Spleen (tissue), 11 donors: ENCODE data around the gene DEPDC4. TPM values are rescaled to one million over a fixed set of nuclear protein-coding genes. Genes with fewer than 3 reads are reported as not detected.
"Not testable (repeated sequence)": the region's sequence is repeated elsewhere in the genome, so short reads cannot be mapped to it uniquely, and the experiment has no call there.

Experiments
- DNase-seq: peaks from one replicate; pipeline ENCODE4 v3.0.0-alpha.2; 2020
- H3K27ac ChIP-seq, 8 donors: fragments of 200-600 bp; sonication (generic) in 7 of 8; 1 replicate in 4 of 8; 2 replicates in 4 of 8; pipeline versions ENCODE4 v1.5.0 to v1.8.0; 2016 to 2021; ENCODE audit warnings: inconsistent platforms in 4 of 8, mild to moderate bottlenecking in 4 of 8, moderate library complexity in 1 of 8
- H3K27me3 ChIP-seq, 7 donors: fragments of 200-600 bp; sonication (generic) in 6 of 7; replicated peaks in 1 of 7; 1 replicate in 4 of 7; 2 replicates in 3 of 7; pipeline versions ENCODE4 v1.5.0 to v1.8.0; 2016 to 2021; ENCODE audit warnings: inconsistent platforms in 3 of 7, mild to moderate bottlenecking in 1 of 7
- H3K36me3 ChIP-seq, 6 donors: fragments of 200-600 bp; sonication (generic) in 5 of 6; 1 replicate in 4 of 6; 2 replicates in 2 of 6; pipeline versions ENCODE4 v1.5.0 to v1.8.0; 2016 to 2021; ENCODE audit warnings: inconsistent platforms in 2 of 6
- H3K4me1 ChIP-seq, 6 donors: fragments of 200-600 bp; sonication (generic) in 5 of 6; 1 replicate in 3 of 6; 2 replicates in 3 of 6; pipeline versions ENCODE4 v1.5.0 to v1.8.0; 2016 to 2021; ENCODE audit warnings: inconsistent platforms in 3 of 6
- H3K4me3 ChIP-seq, 8 donors: fragments of 200-600 bp; sonication (generic) in 7 of 8; 1 replicate in 4 of 8; 2 replicates in 4 of 8; pipeline versions ENCODE4 v1.5.0 to v1.8.0; 2016 to 2021; ENCODE audit warnings: inconsistent platforms in 4 of 8, mild to moderate bottlenecking in 4 of 8, moderate library complexity in 2 of 8
- H3K9me3 ChIP-seq, 8 donors: fragments of 200-600 bp; sonication (generic) in 7 of 8; 1 replicate in 4 of 8; 2 replicates in 4 of 8; pipeline versions ENCODE4 v1.5.0 to v1.8.0; 2016 to 2021; ENCODE audit warnings: inconsistent platforms in 4 of 8
- POLR2A ChIP-seq, 3 donors: fragments of 450-650 bp; IDR thresholded peaks; one replicate each; pipeline ENCODE4 v1.5.1; 2017; ENCODE audit warnings: antibody characterized with exemption in 3 of 3, mild to moderate bottlenecking in 1 of 3
- POLR2AphosphoS5 ChIP-seq, 3 donors: sonication (generic); formaldehyde crosslinking; IDR thresholded peaks; one replicate each; pipeline ENCODE4 v1.5.1; 2017; ENCODE audit warnings: antibody characterized with exemption in 3 of 3
- WGBS, 5 donors: extraction: QIAGEN DNeasy Blood & Tissue Kit in 3 of 5; methylation state at CpG; one replicate each; pipeline versions ENCODE4 v1.1.5 to v1.1.7; 2013 to 2018; 5-methylcytosine and 5-hydroxymethylcytosine counted together
- intact Hi-C: fragments of 100-400 bp; cut with DNase I; formaldehyde crosslinking; loops from one replicate; pipeline ENCODE4 v1.15.0; 2023; ENCODE audit warnings: low total_unique reads
- polyA plus RNA-seq, 3 donors: library from polyadenylated mRNA; stranded (reverse); fragments of 200-250 nt; gene quantifications; one replicate each; pipeline ENCODE4 v1.2.1, GENCODE V29; 2013
- total RNA-seq, 7 donors: library from RNA; depleted of rRNA in 3 of 7; stranded (reverse); fragments of >200 nt in 3 of 7; fragmentation: NEBNext Ultra II Directional in 4 of 7; extraction: Animal tissue kit (Norgen Biotek cat#: 25700) in 4 of 7; gene quantifications; one replicate each; pipeline versions ENCODE4 v1.1.0 to v1.2.1, GENCODE V29; 2016 to 2021
- TF ChIP-seq, protein P1 (sequence below), 11 experiments: fragments of 200-600 bp in 7 of 11; fragments of 450-650 bp in 4 of 11; sonication (generic) in 4 of 11; IDR thresholded peaks in 8 of 11; conservative IDR thresholded peaks in 3 of 11; 1 replicate in 7 of 11; 2 replicates in 4 of 11; pipeline versions ENCODE4 v1.4.0 to v1.8.0; 2016 to 2021; ENCODE audit warnings: antibody characterized with exemption in 11 of 11, inconsistent platforms in 4 of 11, mild to moderate bottlenecking in 1 of 11
- donor health status: healthy with polysubstance abuse.
- donor health status: DM: no; HTN: no; CAD: no; lungs with moderate emphysema.
- donor health status: DM: no; HTN: no; CAD: no.
- donor health status: Bipolar disorder and iron deficiency.
- donor health status: healthy.
- donor health status: DM: no; HTN: no; CAD: no.
- donor health status: DM: yes; HTN: yes; CAD: no.

The DEPDC4 gene
- total and polyA plus RNA-seq, 10 donors = 0.22 to 1.4 (median 0.64) TPM; not detected in 2

DNA sequence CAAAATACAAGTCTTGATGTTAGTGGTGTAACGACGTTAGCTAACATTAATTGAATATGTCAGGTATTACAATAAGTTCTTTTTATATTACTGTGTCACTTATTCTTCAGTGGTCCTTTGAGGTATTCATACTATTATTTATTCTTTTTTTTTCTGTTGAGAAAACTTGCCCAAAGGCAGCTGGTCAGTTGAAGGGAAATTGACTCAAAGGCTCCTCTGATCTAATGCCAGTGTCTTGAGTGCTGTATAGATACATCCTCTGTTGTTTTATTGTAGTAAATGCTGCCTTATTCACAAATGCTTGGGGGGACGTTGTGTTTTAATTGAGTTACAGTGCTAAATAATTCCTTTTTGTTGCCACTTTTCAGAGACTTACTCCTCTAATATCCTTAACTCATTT is 23.1 kb upstream of the DEPDC4 start:
- no peak for DNase-seq
- H3K27me3 ChIP-seq = no peaks in the 10 kb centered on the region
- H3K4me1 ChIP-seq = no peaks in the 10 kb centered on the region
- peaks cover 0 to 88% (median 16%) of the 10 kb centered on the region in 6 donors for H3K36me3 ChIP-seq
- WGBS, 5 donors = 94 to 99% (median 94%) methylated on average over 3 of the region's 3 CpGs
- no peak overlapping the region for H3K27ac ChIP-seq
- intact Hi-C loops = no loop called here
- TF ChIP-seq, protein P1, sequence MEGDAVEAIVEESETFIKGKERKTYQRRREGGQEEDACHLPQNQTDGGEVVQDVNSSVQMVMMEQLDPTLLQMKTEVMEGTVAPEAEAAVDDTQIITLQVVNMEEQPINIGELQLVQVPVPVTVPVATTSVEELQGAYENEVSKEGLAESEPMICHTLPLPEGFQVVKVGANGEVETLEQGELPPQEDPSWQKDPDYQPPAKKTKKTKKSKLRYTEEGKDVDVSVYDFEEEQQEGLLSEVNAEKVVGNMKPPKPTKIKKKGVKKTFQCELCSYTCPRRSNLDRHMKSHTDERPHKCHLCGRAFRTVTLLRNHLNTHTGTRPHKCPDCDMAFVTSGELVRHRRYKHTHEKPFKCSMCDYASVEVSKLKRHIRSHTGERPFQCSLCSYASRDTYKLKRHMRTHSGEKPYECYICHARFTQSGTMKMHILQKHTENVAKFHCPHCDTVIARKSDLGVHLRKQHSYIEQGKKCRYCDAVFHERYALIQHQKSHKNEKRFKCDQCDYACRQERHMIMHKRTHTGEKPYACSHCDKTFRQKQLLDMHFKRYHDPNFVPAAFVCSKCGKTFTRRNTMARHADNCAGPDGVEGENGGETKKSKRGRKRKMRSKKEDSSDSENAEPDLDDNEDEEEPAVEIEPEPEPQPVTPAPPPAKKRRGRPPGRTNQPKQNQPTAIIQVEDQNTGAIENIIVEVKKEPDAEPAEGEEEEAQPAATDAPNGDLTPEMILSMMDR (IDR thresholded peaks at IDR 0.05 in 8 of 11, conservative IDR thresholded peaks at IDR 0.05 in 3 of 11) = no peak
- TF ChIP-seq POLR2AphosphoS5 (IDR thresholded peaks at IDR 0.05) (no peak), POLR2A (IDR thresholded peaks at IDR 0.05) (no peak)
- no peaks in the 10 kb centered on the region for H3K9me3 ChIP-seq
- no peak overlapping the region for H3K4me3 ChIP-seq

DNA sequence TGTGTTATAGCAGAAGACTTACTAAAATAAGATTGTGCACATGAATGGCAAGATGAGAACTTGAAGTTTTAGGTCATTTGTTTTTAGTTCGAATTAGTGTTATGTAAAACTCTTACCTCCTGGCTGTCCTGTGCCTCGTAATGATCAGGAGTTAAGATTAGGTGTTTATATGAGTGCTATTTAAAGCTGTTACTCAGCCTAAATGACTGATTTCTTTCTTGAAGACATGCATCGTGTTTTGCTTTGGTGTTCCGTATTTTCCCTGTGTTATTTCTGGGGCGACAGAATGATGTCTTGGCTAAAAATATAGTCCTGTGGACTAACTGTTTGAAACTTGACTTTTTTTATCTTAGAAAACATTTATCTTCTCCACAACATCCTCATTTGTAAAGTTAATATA is 22.2 kb upstream of the DEPDC4 start:
- Histone ChIP-seq H3K4me3 (no peak overlapping the region), H3K36me3 (peaks cover 0 to 89% (median 25%) of the 10 kb centered on the region in 6 donors), H3K4me1 (no peaks in the 10 kb centered on the region), H3K27ac (no peak overlapping the region), H3K27me3 (no peaks in the 10 kb centered on the region), H3K9me3 (no peaks in the 10 kb centered on the region)
- WGBS, 5 donors = 92 to 99% (median 95%) methylated on average over 5 of the region's 5 CpGs
- no peak for DNase-seq
- intact Hi-C loops = no loop called here
- TF ChIP-seq POLR2AphosphoS5 (IDR thresholded peaks at IDR 0.05) = no peak
- no peak for TF ChIP-seq POLR2A (IDR thresholded peaks at IDR 0.05)

DNA sequence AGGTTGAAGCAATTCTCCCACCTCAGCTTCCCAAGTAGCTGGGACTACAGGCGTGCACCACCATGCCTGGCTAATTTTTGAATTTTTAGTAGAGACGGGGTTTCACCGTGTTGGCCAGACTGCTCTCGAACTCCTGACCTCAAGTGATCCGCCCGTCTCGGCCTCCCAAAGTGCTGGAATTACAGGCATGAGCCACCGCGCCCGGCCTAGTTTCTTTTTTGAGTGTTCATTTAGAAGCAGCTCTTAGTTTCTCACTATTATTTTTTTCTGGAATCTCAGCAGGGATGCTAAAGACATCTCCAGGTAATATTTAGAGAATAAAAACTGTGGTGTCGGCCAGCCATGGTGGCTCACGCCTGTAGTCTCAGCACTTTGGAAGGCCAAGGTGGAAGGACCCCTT is 17.7 kb upstream of the DEPDC4 start:
- H3K27ac ChIP-seq, H3K4me3 ChIP-seq, H3K4me1 ChIP-seq, H3K27me3 ChIP-seq, H3K9me3 ChIP-seq, intact Hi-C loops, DNase-seq: not testable (repeated sequence)
- 95 to 98% (median 95%) methylated on average over 12 of the region's 12 CpGs for WGBS, 5 donors
- H3K36me3 ChIP-seq = peaks cover 0 to 63% (median 18%) of the 10 kb centered on the region in 6 donors

DNA sequence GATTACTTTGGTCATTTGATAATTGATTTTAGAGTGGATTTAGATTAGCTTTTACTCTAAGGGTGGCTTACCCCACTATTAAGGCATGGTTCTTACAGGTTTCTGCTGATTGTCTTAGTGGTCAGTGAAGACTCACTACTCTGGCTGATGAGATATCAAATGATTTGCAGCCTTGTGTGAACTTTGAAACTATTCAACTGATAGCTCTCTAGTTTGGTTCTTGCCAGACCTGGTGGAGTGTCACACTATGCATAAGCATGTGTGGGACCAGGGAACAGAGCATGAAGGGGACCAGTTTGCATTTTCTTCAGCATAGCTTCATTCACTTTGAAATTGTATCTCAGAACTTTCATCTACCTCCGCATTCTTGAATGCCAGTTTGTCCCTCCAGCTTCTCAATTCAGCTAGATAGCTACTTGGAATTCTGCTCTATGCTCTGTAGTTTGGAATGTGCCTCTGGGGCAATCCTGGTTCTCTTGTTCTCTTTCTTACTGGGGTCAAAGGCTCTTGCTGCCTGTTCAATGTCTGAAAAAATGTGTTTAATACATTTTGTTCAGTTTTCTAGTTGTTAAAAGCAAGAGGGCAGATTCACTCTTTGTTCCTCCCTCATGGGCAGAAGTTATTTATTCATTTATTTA is 12.8 kb upstream of the DEPDC4 start:
- no peaks in the 10 kb centered on the region for H3K9me3 ChIP-seq
- H3K4me1 ChIP-seq = peaks cover 0 to 42% (median 5%) of the 10 kb centered on the region in 6 donors
- DNase-seq = no peak
- H3K27me3 ChIP-seq = no peaks in the 10 kb centered on the region
- H3K36me3 ChIP-seq = peaks cover 0 to 29% (median 13%) of the 10 kb centered on the region in 6 donors
- intact Hi-C loops = no loop called here
- TF ChIP-seq POLR2A (IDR thresholded peaks at IDR 0.05) = no peak
- TF ChIP-seq, protein P1 (IDR thresholded peaks at IDR 0.05 in 8 of 11, conservative IDR thresholded peaks at IDR 0.05 in 3 of 11) = no peak
- no peak for TF ChIP-seq POLR2AphosphoS5 (IDR thresholded peaks at IDR 0.05)
- H3K4me3 ChIP-seq = no peak overlapping the region
- WGBS, 5 donors = 92 to 100% (median 97%) methylated on average over 1 of the region's 1 CpG
- no peak overlapping the region for H3K27ac ChIP-seq

DNA sequence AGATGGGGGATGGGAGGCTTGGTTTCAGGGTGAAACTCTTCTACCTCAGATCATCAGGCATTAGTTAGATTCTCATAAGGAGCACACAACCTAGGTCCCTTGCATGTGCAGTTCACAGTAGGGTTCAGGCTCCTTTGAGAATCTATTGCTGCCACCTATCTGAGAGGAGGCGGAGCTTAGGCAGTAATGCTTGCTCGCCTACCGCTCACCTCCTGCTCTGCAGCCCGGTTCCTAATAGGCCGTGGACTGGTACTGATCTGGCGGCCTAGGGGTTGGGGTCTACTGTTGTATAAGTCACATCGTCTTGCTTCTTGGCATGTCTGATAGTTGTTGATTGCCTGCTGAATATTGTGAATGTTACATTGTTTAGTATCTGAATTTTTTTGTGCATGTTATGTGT is 12.3 kb upstream of the DEPDC4 start:
- H3K27ac ChIP-seq = no peak overlapping the region
- H3K36me3 ChIP-seq = peaks cover 0 to 25% (median 8%) of the 10 kb centered on the region in 6 donors
- 92 to 98% (median 97%) methylated on average over 7 of the region's 7 CpGs for WGBS, 5 donors
- H3K4me1 ChIP-seq = peaks cover 0 to 48% (median 5%) of the 10 kb centered on the region in 6 donors
- no peak overlapping the region for H3K4me3 ChIP-seq
- H3K9me3 ChIP-seq = no peaks in the 10 kb centered on the region
- TF ChIP-seq, protein P1 (IDR thresholded peaks at IDR 0.05 in 8 of 11, conservative IDR thresholded peaks at IDR 0.05 in 3 of 11) = no peak
- no peak for TF ChIP-seq POLR2A (IDR thresholded peaks at IDR 0.05)
- no peak for TF ChIP-seq POLR2AphosphoS5 (IDR thresholded peaks at IDR 0.05)
- DNase-seq = no peak
- H3K27me3 ChIP-seq = no peaks in the 10 kb centered on the region
- intact Hi-C loops = no loop called here
